Endodermal cell (in vitro differentiated cells): ENCODE results near the gene INTS4. TPM values are rescaled to one million over a fixed set of nuclear protein-coding genes. Genes with fewer than 3 reads are reported as not detected.

ENCODE experiments used
- DNase-seq: peaks from one replicate; pipeline ENCODE4 v3.0.0-alpha.2; 2017
- H3K27ac ChIP-seq: 2 replicates; pipeline ENCODE4 v1.5.1; 2013; ENCODE audit warnings: mild to moderate bottlenecking, low read depth, low read length, moderate library complexity
- H3K27me3 ChIP-seq: 2 replicates; pipeline ENCODE4 v1.6.1; 2013; ENCODE audit warnings: mild to moderate bottlenecking, low read length, moderate library complexity; ENCODE audit not compliant: insufficient read depth, control insufficient read depth, poor library complexity, severe bottlenecking
- H3K36me3 ChIP-seq: 2 replicates; pipeline ENCODE4 v1.7.0; 2013; ENCODE audit warnings: mild to moderate bottlenecking, low read length, moderate library complexity; ENCODE audit not compliant: control insufficient read depth, insufficient read depth
- H3K4me1 ChIP-seq: one replicate; pipeline ENCODE4 v1.7.0; 2013; ENCODE audit warnings: low read length; ENCODE audit not compliant: control insufficient read depth, insufficient read depth
- H3K4me3 ChIP-seq: 2 replicates; pipeline ENCODE4 v1.5.1; 2013; ENCODE audit warnings: mild to moderate bottlenecking, low read length, moderate library complexity
- H3K9ac ChIP-seq: 2 replicates; pipeline ENCODE4 v1.6.1; 2013; ENCODE audit warnings: mild to moderate bottlenecking, low read length, moderate library complexity; ENCODE audit not compliant: poor library complexity, severe bottlenecking; ENCODE audit errors: extremely low read depth
- H3K9me3 ChIP-seq: 2 replicates; pipeline ENCODE4 v1.6.1; 2013; ENCODE audit warnings: mild to moderate bottlenecking, low read length, moderate library complexity; ENCODE audit not compliant: control insufficient read depth
- H3K27ac Mint-ChIP-seq: 2 replicates; pipeline ENCODE4 v1.8.0; 2020; ENCODE audit warnings: mixed read lengths
- H3K27me3 Mint-ChIP-seq: 2 replicates; pipeline ENCODE4 v1.8.0; 2021; ENCODE audit warnings: mild to moderate bottlenecking, mixed read lengths; ENCODE audit not compliant: insufficient read depth
- H3K36me3 Mint-ChIP-seq: 2 replicates; pipeline ENCODE4 v1.8.0; 2020; ENCODE audit warnings: low read depth, mixed read lengths
- H3K4me1 Mint-ChIP-seq: 2 replicates; pipeline ENCODE4 v1.8.0; 2020; ENCODE audit warnings: mixed read lengths
- H3K4me3 Mint-ChIP-seq: 2 replicates; pipeline ENCODE4 v1.8.0; 2020; ENCODE audit warnings: mild to moderate bottlenecking, moderate library complexity, mixed read lengths
- H3K9me3 Mint-ChIP-seq: 2 replicates; pipeline ENCODE4 v1.8.0; 2020; ENCODE audit warnings: mild to moderate bottlenecking, mixed read lengths
- CTCF ChIP-seq: fragments of 200-600 bp; sonication (generic); conservative IDR thresholded peaks from 2 replicates; pipeline ENCODE4 v1.5.0; 2021; ENCODE audit warnings: antibody characterized with exemption, mild to moderate bottlenecking
- WGBS, 2 experiments: methylation state at CpG; one replicate each; pipeline versions ENCODE4 v1.1.5 to v1.1.7; 2013; ENCODE audit warnings: missing lambda C conversion rate in 2 of 2, mixed read lengths in 1 of 2; ENCODE audit not compliant: insufficient coverage in 1 of 2, insufficient read length in 1 of 2; 5-methylcytosine and 5-hydroxymethylcytosine counted together
- total RNA-seq, 2 donors: library from RNA; stranded (reverse); fragmentation: NEBNext Ultra II Directional in 1 of 2; extraction: Animal tissue kit (Norgen Biotek cat#: 25700) in 1 of 2; gene quantifications; 2 replicates in 1 of 2; 3 replicates in 1 of 2; pipeline ENCODE4 v1.2.1, GENCODE V29; 2021

Gene INTS4
- total RNA-seq, 2 donors from 2014 or later: 37.2 to 42.0 TPM

GRCh38 chr11:77884186-77884828 is 110.2 kb downstream of the INTS4 start:
- H3K4me1 ChIP-seq: no peaks in the 10 kb centered on the region
- Mint-ChIP-seq H3K4me1 (no peaks in the 10 kb centered on the region), H3K4me3 (no peak overlapping the region), H3K36me3 (peaks cover 42% of the 10 kb centered on the region), H3K27me3 (no peaks in the 10 kb centered on the region), H3K9me3 (peaks cover 6% of the 10 kb centered on the region), H3K27ac (no peak overlapping the region)
- no peaks in the 10 kb centered on the region for H3K9me3 ChIP-seq
- 83 to 96% methylated on average over 4 to 6 of the region's 6 CpGs for WGBS, 2 experiments
- no peak overlapping the region for H3K9ac ChIP-seq
- no peak for TF ChIP-seq CTCF
- H3K27ac ChIP-seq: no peak overlapping the region
- peaks cover 28% of the 10 kb centered on the region for H3K36me3 ChIP-seq
- H3K4me3 ChIP-seq: no peak overlapping the region
- no peak for DNase-seq
- no peaks in the 10 kb centered on the region for H3K27me3 ChIP-seq

- no peak overlapping the region for H3K4me3 Mint-ChIP-seq
- TF ChIP-seq CTCF: no peak
- no peaks in the 10 kb centered on the region for H3K4me1 ChIP-seq
- DNase-seq: no peak
- H3K36me3 ChIP-seq: peaks cover 28% of the 10 kb centered on the region
- peaks cover 6% of the 10 kb centered on the region for H3K9me3 Mint-ChIP-seq
- no peaks in the 10 kb centered on the region for H3K27me3 ChIP-seq
- no peaks in the 10 kb centered on the region for H3K27me3 Mint-ChIP-seq
- peaks cover 42% of the 10 kb centered on the region for H3K36me3 Mint-ChIP-seq
- no peak overlapping the region for H3K27ac Mint-ChIP-seq
- no peaks in the 10 kb centered on the region for H3K4me1 Mint-ChIP-seq
- H3K27ac ChIP-seq: no peak overlapping the region
- WGBS, 2 experiments: 92% methylated on average over 5 of the region's 5 CpGs; no CpG with 5 or more reads in 1 of the 2 experiments
- no peaks in the 10 kb centered on the region for H3K9me3 ChIP-seq
- no peak overlapping the region for H3K4me3 ChIP-seq
- no peak overlapping the region for H3K9ac ChIP-seq
These were observed 110.7 kb downstream of the INTS4 start for GRCh38 chr11:77883775-77884174.

- H3K36me3 ChIP-seq: peaks cover 32% of the 10 kb centered on the region
- Mint-ChIP-seq H3K4me1 (no peaks in the 10 kb centered on the region), H3K27ac (no peak overlapping the region), H3K4me3 (no peak overlapping the region), H3K9me3 (no peaks in the 10 kb centered on the region), H3K27me3 (no peaks in the 10 kb centered on the region), H3K36me3 (peaks cover 36% of the 10 kb centered on the region)
- WGBS, 2 experiments: 82 to 90% methylated on average over 2 to 3 of the region's 3 CpGs
- H3K9me3 ChIP-seq: no peaks in the 10 kb centered on the region
- DNase-seq: no peak
- TF ChIP-seq CTCF: no peak
- H3K9ac ChIP-seq: no peak overlapping the region
- H3K4me1 ChIP-seq: no peaks in the 10 kb centered on the region
- no peaks in the 10 kb centered on the region for H3K27me3 ChIP-seq
- no peak overlapping the region for H3K4me3 ChIP-seq
- H3K27ac ChIP-seq: no peak overlapping the region
These were observed 112.1 kb downstream of the INTS4 start for GRCh38 chr11:77882396-77882795.
